Measurements from ENCODE around the gene C12orf75. TPM values are rescaled to one million over a fixed set of nuclear protein-coding genes. Genes with fewer than 3 reads are reported as not detected.

C12orf75 gene
- total RNA-seq, 4 donors from 2014 or later, result 8.5 to 56.3 (median 13.7) TPM

DNA sequence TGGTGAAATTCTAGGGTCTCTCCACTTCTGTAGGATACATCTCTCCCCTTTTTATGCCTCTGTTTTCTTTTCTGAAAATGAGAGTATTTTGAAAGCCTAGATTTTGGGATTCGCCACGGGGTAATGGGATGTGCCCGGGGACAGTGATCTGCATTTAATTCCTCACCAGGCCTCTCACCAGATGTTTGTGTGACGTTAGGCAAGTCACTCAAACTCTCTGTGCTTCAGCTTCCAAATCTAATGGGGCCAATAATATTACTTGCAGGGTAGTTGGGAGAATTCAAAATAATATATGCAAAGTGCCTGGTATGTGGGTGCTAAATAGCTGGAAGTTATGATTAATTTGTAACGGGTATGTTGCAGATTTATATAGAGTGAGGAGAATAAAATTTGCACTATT is 78.8 kb downstream of the C12orf75 start:
- H3K36me3 ChIP-seq, result no peaks in the 10 kb centered on the region

DNA sequence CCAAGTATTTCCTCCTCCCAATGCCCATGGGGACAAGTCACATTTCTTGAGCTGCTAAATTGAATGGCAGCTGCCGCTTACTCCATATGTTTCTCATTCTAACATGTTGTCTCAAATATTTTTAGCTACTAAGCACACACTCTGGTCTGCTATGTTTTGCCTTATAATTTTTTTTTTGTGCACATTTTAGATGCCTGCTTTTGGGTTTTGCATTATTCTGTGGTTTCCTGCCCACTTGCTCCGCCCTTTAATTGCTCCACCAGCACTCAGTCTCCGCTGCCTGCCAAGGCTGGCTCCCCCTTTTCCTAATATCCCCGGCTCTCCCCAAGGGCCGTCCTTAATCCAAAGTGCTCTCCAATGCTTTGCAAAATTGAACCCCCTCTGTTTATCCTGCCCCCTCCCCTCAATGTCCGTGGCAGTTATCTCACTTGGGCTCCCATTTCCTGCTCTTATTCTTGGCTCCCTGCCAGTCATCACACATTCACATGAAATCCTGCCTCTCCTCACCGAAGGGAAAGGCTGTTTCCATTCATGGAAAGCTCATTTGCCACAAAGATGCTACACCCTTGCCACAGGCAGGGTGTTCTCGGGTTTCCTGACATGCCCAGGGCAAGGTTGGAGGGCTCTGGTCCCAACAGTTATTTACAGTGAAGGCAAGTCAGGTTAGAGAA is 79.4 kb downstream of the C12orf75 start:
- 21 to 35% methylated on average over 7 of the region's 8 CpGs for WGBS, 2 donors
- Histone ChIP-seq H3K27me3 (peaks cover 0 to 14% (median 0%) of the 10 kb centered on the region in 4 donors), H3K4me3 (peak overlapping the region in 1 of 4 donors; percentile 5), H3K36me3 (no peaks in the 10 kb centered on the region), H3K27ac (peak overlapping the region in 1 of 4 donors; percentile 7), H3K4me1 (peaks cover 0 to 8% (median 0%) of the 10 kb centered on the region in 3 donors), H3K9me3 (no peaks in the 10 kb centered on the region)
- no peak for TF ChIP-seq POLR2A (IDR thresholded peaks at IDR 0.05)
- TF ChIP-seq, protein P1, sequence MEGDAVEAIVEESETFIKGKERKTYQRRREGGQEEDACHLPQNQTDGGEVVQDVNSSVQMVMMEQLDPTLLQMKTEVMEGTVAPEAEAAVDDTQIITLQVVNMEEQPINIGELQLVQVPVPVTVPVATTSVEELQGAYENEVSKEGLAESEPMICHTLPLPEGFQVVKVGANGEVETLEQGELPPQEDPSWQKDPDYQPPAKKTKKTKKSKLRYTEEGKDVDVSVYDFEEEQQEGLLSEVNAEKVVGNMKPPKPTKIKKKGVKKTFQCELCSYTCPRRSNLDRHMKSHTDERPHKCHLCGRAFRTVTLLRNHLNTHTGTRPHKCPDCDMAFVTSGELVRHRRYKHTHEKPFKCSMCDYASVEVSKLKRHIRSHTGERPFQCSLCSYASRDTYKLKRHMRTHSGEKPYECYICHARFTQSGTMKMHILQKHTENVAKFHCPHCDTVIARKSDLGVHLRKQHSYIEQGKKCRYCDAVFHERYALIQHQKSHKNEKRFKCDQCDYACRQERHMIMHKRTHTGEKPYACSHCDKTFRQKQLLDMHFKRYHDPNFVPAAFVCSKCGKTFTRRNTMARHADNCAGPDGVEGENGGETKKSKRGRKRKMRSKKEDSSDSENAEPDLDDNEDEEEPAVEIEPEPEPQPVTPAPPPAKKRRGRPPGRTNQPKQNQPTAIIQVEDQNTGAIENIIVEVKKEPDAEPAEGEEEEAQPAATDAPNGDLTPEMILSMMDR (IDR thresholded peaks at IDR 0.05), result no peak
- intact Hi-C loops (cut with DNase I), result no loop called here
- DNase-seq, result no peak

More for the DNA sequence above, 78.8 kb downstream of the C12orf75 start:
- Histone ChIP-seq H3K9me3 (no peaks in the 10 kb centered on the region), H3K27ac (no peak overlapping the region), H3K4me3 (no peak overlapping the region), H3K4me1 (peaks cover 0 to 8% (median 0%) of the 10 kb centered on the region in 3 donors), H3K27me3 (peaks cover 0 to 11% (median 0%) of the 10 kb centered on the region in 4 donors)
- 79 to 83% methylated on average over 5 of the region's 5 CpGs for WGBS, 2 donors
- no peak for DNase-seq
- no peak for TF ChIP-seq POLR2A (IDR thresholded peaks at IDR 0.05)
- TF ChIP-seq, protein P1 (IDR thresholded peaks at IDR 0.05), result no peak
- intact Hi-C loops (cut with DNase I), result no loop called here

DNA sequence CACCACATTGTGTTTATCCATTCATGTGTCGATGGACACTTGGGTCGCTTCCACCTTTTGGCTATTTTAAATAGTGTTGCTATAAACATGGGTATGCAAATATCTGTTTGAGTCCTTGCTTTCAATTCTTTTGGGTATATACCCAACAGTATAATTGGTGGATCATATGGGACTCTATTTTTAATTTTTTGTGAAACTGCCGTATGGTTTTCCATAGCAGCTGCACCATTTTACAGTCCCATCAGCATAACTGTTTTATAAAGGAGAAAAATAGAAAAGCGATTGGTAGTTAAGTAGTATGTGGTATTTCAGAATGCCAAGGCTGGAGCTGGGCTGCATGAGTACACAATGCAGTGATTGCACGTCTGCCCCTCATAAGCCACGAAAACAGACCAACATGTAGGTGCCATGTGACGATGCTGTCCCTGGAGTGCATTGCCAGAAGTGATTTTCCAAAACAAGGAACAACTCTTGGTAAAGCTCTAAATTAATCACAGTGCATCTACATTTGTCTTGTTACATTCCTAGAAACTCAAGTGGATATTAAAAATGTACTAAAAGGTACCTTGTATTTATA is 83.5 kb downstream of the C12orf75 start:
- WGBS, 2 donors, result 87 to 97% methylated on average over 7 of the region's 7 CpGs
- peaks cover 0 to 16% (median 0%) of the 10 kb centered on the region in 4 donors for H3K27me3 ChIP-seq
- H3K4me1 ChIP-seq, result peaks cover 0 to 8% (median 0%) of the 10 kb centered on the region in 3 donors
- no peak for DNase-seq
- H3K27ac ChIP-seq, result no peak overlapping the region
- no peaks in the 10 kb centered on the region for H3K36me3 ChIP-seq
- H3K9me3 ChIP-seq, result no peaks in the 10 kb centered on the region
- intact Hi-C loops (cut with DNase I), result no loop called here
- H3K4me3 ChIP-seq, result no peak overlapping the region
- TF ChIP-seq POLR2A (IDR thresholded peaks at IDR 0.05), result no peak
- TF ChIP-seq, protein P1 (IDR thresholded peaks at IDR 0.05), result no peak

DNA sequence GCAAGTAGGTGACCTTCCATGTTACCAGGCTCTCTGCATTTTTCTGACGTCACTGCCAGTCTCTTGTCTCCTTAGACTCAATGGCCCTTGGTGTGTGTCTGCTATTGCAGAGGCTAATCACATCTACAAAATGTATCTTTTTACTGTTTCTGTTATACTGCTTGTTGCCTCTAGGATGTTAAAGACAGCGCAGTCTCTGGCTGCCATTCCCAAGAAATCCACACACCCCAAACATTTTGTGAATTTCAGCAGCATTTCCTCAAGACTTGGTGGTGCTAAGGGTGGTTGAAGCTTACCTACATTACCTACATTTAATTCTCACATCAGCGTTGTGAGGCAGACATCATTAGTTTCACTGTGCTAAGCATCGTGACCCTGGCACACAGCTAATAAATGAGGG is 87.2 kb downstream of the C12orf75 start:
- no peak for DNase-seq
- H3K36me3 ChIP-seq, result no peaks in the 10 kb centered on the region
- 37 to 73% methylated on average over 4 of the region's 4 CpGs for WGBS, 2 donors
- H3K9me3 ChIP-seq, result no peaks in the 10 kb centered on the region
- TF ChIP-seq POLR2A (IDR thresholded peaks at IDR 0.05), result no peak
- TF ChIP-seq, protein P1 (IDR thresholded peaks at IDR 0.05), result no peak
- no peak overlapping the region for H3K27ac ChIP-seq
- no peaks in the 10 kb centered on the region for H3K4me1 ChIP-seq
- H3K27me3 ChIP-seq, result peaks cover 0 to 5% (median 0%) of the 10 kb centered on the region in 4 donors
- H3K4me3 ChIP-seq, result no peak overlapping the region
- intact Hi-C loops (cut with DNase I), result no loop called here

DNA sequence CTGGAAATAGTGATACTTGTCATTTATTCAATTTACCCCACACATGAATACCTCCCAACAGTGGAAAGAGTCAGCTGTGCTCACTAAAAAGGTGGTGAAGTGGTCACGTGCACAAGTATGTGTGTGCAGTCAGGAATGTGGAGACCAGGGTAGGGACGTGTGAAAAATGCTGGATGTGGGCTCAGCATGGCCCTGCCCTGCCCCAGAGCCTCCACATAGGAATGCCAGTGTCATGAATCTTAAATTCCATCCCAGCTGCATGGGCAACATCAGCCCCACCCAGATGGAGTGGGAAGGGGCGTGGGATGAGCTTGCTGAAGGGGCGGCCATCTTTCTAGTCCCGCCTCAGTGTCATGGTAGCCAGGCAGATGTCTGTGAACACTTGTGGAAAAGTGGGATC is 87.7 kb downstream of the C12orf75 start:
- no peak overlapping the region for H3K27ac ChIP-seq
- no peaks in the 10 kb centered on the region for H3K4me1 ChIP-seq
- H3K4me3 ChIP-seq, result no peak overlapping the region
- H3K27me3 ChIP-seq, result peaks cover 0 to 5% (median 0%) of the 10 kb centered on the region in 4 donors
- H3K9me3 ChIP-seq, result no peaks in the 10 kb centered on the region
- no peak for DNase-seq
- 54 to 66% methylated on average over 2 to 5 of the region's 5 CpGs for WGBS, 2 donors
- TF ChIP-seq POLR2A (IDR thresholded peaks at IDR 0.05), result no peak
- TF ChIP-seq, protein P1 (IDR thresholded peaks at IDR 0.05), result no peak
- H3K36me3 ChIP-seq, result no peaks in the 10 kb centered on the region
- intact Hi-C loops (cut with DNase I), result no loop called here
